Loucy (cell line): ENCODE data around the gene ZNF783.
"Not testable (repeated sequence)": the region's sequence is repeated elsewhere in the genome, so short reads cannot be mapped to it uniquely, and the experiment has no call there.

Experiments used
- H2AFZ ChIP-seq: fragments of 200-600 bp; sonication (generic); 2 replicates; pipeline ENCODE4 v1.6.0; 2016; ENCODE audit warnings: antibody characterized with exemption, mild to moderate bottlenecking, low read length, moderate library complexity
- H3F3A ChIP-seq: fragments of 200-600 bp; 2 replicates; pipeline ENCODE4 v1.6.0; 2016; ENCODE audit warnings: antibody characterized with exemption, low read depth, mild to moderate bottlenecking
- H3K27me3 ChIP-seq: fragments of 200-600 bp; sonication (generic); 2 replicates; pipeline ENCODE4 v1.6.1; 2014; ENCODE audit warnings: low read length, mild to moderate bottlenecking; ENCODE audit not compliant: insufficient read depth, poor library complexity, severe bottlenecking
- H3K36me3 ChIP-seq: fragments of 200-600 bp; sonication (generic); 2 replicates; pipeline ENCODE4 v1.6.1; 2016; ENCODE audit warnings: low read length; ENCODE audit not compliant: insufficient read depth
- H3K4me1 ChIP-seq: fragments of 200-600 bp; sonication (generic); 2 replicates; pipeline ENCODE4 v1.5.1; 2014; ENCODE audit warnings: low read length, mild to moderate bottlenecking; ENCODE audit not compliant: insufficient read depth, poor library complexity, severe bottlenecking
- H3K4me2 ChIP-seq: fragments of 200-600 bp; sonication (generic); 2 replicates; pipeline ENCODE4 v1.6.0; 2014; ENCODE audit warnings: antibody characterized with exemption, low read length, low read depth, mild to moderate bottlenecking; ENCODE audit not compliant: poor library complexity, severe bottlenecking
- H3K4me3 ChIP-seq: fragments of 200-600 bp; sonication (generic); 2 replicates; pipeline ENCODE4 v1.5.1; 2014; ENCODE audit warnings: low read length, mild to moderate bottlenecking, mixed read lengths; ENCODE audit not compliant: poor library complexity, severe bottlenecking
- H3K79me2 ChIP-seq: fragments of 200-600 bp; sonication (generic); 2 replicates; pipeline ENCODE4 v1.6.1; 2014; ENCODE audit warnings: low read length; ENCODE audit not compliant: insufficient read depth
- H3K9ac ChIP-seq: fragments of 200-600 bp; sonication (generic); 2 replicates; pipeline ENCODE4 v1.6.0; 2014; ENCODE audit warnings: mild to moderate bottlenecking, low read depth, low read length, moderate library complexity; ENCODE audit not compliant: poor library complexity, severe bottlenecking
- H3K9me2 ChIP-seq: fragments of 200-600 bp; sonication (generic); replicated peaks from 2 replicates; pipeline ENCODE4 v1.6.1; 2016; ENCODE audit warnings: low read depth, low read length, mixed read lengths
- H3K9me3 ChIP-seq: fragments of 200-600 bp; sonication (generic); 2 replicates; pipeline ENCODE4 v1.6.1; 2014; ENCODE audit warnings: mild to moderate bottlenecking, antibody characterized with exemption, low read length, low read depth; ENCODE audit not compliant: insufficient read depth
- H4K20me1 ChIP-seq: fragments of 200-600 bp; sonication (generic); 2 replicates; pipeline ENCODE4 v1.6.0; 2014; ENCODE audit warnings: antibody characterized with exemption, low read length, mild to moderate bottlenecking; ENCODE audit not compliant: insufficient read depth, poor library complexity, severe bottlenecking
- EZH2phosphoT487 ChIP-seq: fragments of 200-600 bp; IDR thresholded peaks from 2 replicates; pipeline ENCODE4 v1.6.1; 2018; ENCODE audit warnings: antibody characterized with exemption, mild to moderate bottlenecking, moderate library complexity, borderline replicate concordance
- TF ChIP-seq, protein P1 (sequence below): fragments of 200-600 bp; sonication (generic); conservative IDR thresholded peaks from 2 replicates; pipeline ENCODE4 v1.5.1; 2014; ENCODE audit warnings: mild to moderate bottlenecking, antibody characterized with exemption, low read length

The ZNF783 gene

DNA sequence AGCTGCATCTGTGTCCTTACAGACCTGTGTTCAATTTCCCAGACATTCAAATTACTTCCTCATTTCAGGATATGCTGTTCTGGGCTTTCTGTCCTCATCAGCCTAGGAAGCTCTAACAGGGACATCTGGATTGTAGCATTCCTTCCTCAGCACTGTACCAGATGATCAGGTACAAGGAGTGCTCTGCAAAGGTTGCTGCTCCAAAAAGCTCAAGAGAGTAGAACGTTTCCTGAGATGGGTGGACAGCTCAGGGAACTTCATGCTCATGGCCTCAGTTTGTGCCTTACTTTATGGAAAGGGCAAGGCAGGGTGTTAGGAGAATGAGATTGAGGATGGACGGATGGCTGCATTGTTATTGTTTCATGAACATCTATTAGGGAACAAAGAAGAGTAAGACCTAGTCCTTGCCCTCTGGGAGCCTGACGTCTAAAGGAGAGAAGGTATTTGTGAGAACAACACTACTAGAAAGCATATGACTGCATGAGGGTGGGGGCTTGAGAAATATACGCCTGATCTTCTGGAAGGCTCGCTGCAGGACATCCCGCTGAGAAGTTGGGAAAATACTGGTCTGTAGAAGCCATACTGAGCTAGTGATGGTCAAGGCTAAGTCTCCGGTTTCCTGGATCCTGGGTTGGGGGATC is 33.0 kb upstream of the ZNF783 start:
- H4K20me1 ChIP-seq: no peaks in the 10 kb centered on the region
- H3K79me2 ChIP-seq: no peaks in the 10 kb centered on the region
- H2AFZ ChIP-seq: no peak overlapping the region
- H3K9me3 ChIP-seq: no peaks in the 10 kb centered on the region
- no peaks in the 10 kb centered on the region for H3K9me2 ChIP-seq
- no peaks in the 10 kb centered on the region for H3K4me1 ChIP-seq
- no peaks in the 10 kb centered on the region for H3F3A ChIP-seq
- peaks cover 20% of the 10 kb centered on the region; the same call in 1 of the 2 replicates for H3K36me3 ChIP-seq
- H3K27me3 ChIP-seq: no peaks in the 10 kb centered on the region
- no peak overlapping the region for H3K9ac ChIP-seq
- no peak overlapping the region for H3K4me3 ChIP-seq
- TF ChIP-seq, protein P1, sequence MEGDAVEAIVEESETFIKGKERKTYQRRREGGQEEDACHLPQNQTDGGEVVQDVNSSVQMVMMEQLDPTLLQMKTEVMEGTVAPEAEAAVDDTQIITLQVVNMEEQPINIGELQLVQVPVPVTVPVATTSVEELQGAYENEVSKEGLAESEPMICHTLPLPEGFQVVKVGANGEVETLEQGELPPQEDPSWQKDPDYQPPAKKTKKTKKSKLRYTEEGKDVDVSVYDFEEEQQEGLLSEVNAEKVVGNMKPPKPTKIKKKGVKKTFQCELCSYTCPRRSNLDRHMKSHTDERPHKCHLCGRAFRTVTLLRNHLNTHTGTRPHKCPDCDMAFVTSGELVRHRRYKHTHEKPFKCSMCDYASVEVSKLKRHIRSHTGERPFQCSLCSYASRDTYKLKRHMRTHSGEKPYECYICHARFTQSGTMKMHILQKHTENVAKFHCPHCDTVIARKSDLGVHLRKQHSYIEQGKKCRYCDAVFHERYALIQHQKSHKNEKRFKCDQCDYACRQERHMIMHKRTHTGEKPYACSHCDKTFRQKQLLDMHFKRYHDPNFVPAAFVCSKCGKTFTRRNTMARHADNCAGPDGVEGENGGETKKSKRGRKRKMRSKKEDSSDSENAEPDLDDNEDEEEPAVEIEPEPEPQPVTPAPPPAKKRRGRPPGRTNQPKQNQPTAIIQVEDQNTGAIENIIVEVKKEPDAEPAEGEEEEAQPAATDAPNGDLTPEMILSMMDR: no peak
- TF ChIP-seq EZH2phosphoT487: no peak
- no peak overlapping the region for H3K4me2 ChIP-seq

DNA sequence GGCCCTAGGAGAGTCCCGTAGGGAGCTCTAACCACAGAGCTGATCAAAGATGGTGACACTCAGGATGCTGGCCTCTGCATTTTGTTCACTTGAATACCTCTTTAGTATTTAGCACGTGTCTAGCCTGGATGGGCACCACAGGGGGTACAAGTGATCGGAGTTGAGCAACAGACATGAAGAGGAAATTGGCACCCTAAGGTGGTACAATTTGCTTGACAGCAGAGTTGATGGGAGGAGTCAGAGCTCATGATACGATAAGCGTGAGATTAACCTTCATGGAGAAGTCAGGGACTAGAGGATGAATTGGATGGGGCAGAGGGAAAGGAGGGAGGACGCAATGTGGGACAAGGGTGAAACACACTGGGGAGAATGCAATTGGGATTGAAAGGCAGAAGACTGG is 32.5 kb upstream of the ZNF783 start:
- Histone ChIP-seq H3F3A (no peaks in the 10 kb centered on the region), H3K36me3 (peaks cover 17% of the 10 kb centered on the region; the same call in 1 of the 2 replicates), H3K9ac (no peak overlapping the region), H3K9me2 (no peaks in the 10 kb centered on the region), H3K4me2 (no peak overlapping the region), H3K4me1 (no peaks in the 10 kb centered on the region), H3K27me3 (no peaks in the 10 kb centered on the region), H4K20me1 (no peaks in the 10 kb centered on the region), H3K9me3 (no peaks in the 10 kb centered on the region), H3K79me2 (no peaks in the 10 kb centered on the region), H2AFZ (no peak overlapping the region), H3K4me3 (no peak overlapping the region)
- no peak for TF ChIP-seq EZH2phosphoT487
- TF ChIP-seq, protein P1: no peak

DNA sequence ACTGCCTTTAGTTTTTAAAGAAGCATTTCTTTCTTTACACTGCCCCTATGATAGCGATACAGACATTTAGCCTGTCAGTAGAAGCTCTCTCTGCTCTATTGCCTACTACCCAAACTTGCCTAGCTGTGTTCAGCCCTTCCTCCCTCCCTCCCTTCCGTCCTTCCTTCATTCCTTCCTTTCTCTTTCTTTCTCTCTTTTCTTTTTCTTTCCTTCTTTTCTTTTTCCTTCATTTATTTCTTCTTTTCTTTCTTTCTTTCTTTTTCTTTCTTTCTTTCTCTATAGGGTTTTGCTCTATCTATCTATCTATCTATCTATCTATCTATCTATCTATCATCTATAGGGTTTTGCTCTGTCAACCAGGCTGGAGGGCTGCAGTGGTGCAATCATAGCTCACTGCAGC is 29.6 kb upstream of the ZNF783 start:
- Histone ChIP-seq H3F3A (no peaks in the 10 kb centered on the region), H2AFZ (no peak overlapping the region), H3K4me3 (no peak overlapping the region), H3K9me3 (no peaks in the 10 kb centered on the region), H3K9me2 (no peaks in the 10 kb centered on the region), H3K4me1 (no peaks in the 10 kb centered on the region), H3K79me2 (no peaks in the 10 kb centered on the region), H3K9ac (no peak overlapping the region), H3K27me3 (no peaks in the 10 kb centered on the region), H3K4me2 (no peak overlapping the region), H4K20me1 (no peaks in the 10 kb centered on the region), H3K36me3 (no peaks in the 10 kb centered on the region)
- no peak for TF ChIP-seq EZH2phosphoT487
- TF ChIP-seq, protein P1: no peak

DNA sequence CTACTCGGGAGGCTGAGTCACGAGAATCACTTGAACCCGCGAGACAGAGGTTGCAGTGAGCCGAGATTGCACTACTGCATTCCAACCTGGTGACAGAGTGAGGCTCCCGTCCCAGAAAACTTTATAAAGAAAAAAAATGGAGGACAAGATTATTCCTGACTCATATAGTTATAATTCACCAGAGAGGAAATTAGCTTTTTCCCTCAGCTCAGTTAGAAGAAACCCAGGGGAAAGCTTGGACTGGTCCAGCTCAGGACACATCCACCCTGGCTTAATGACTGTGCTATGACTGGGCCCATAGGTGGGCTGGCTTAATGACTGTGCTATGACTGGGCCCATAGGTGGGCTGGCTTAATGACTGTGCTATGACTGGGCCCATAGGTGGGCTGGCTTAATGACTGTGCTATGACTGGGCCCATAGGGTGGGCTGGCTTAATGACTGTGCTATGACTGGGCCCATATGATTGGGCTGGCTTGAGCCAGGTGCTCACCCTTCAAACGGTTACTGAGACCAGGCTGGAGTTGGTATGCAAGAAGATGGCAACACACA is 28.3 kb upstream of the ZNF783 start:
- H3K4me1 ChIP-seq, H3K4me2 ChIP-seq, H3K36me3 ChIP-seq, H3K9me2 ChIP-seq, H3K9me3 ChIP-seq, H3K4me3 ChIP-seq, H3K9ac ChIP-seq, H3F3A ChIP-seq, H3K27me3 ChIP-seq, H2AFZ ChIP-seq, H3K79me2 ChIP-seq, H4K20me1 ChIP-seq: not testable (repeated sequence)
